Lower lobe of right lung (tissue), 2 donors: Measurements from ENCODE around the gene OR5C1. TPM values are rescaled to one million over a fixed set of nuclear protein-coding genes. Genes with fewer than 3 reads are reported as not detected.
A peak's percentile ranks its signal among the peaks of the same experiment; 100 is the strongest.
"Not testable (repeated sequence)": the region's sequence is repeated elsewhere in the genome, so short reads cannot be mapped to it uniquely, and the experiment has no call there.

Experiments
- ATAC-seq, 2 donors: fragments of 200-7000 bp; cut with Tn5 transposase; one replicate each; pipeline ENCODE4 v1.9.1; 2020 to 2022; ENCODE audit warnings: mild to moderate bottlenecking in 2 of 2, moderate library complexity in 2 of 2
- DNase-seq: peaks from one replicate; pipeline ENCODE4 v3.0.0-alpha.2; 2020
- H3K27ac ChIP-seq: fragments of 200-600 bp; one replicate; pipeline ENCODE4 v1.8.0; 2022
- H3K27me3 ChIP-seq: fragments of 200-600 bp; one replicate; pipeline ENCODE4 v1.8.0; 2022; ENCODE audit warnings: low read depth
- H3K36me3 ChIP-seq: fragments of 200-600 bp; one replicate; pipeline ENCODE4 v1.8.0; 2022; ENCODE audit warnings: mild to moderate bottlenecking
- H3K4me1 ChIP-seq: fragments of 200-600 bp; one replicate; pipeline ENCODE4 v1.8.0; 2022
- H3K4me3 ChIP-seq: fragments of 200-600 bp; one replicate; pipeline ENCODE4 v1.8.0; 2022; ENCODE audit warnings: mild to moderate bottlenecking
- H3K9me3 ChIP-seq: fragments of 200-600 bp; one replicate; pipeline ENCODE4 v1.8.0; 2022
- CTCF ChIP-seq: fragments of 200-600 bp; IDR thresholded peaks from one replicate; pipeline ENCODE4 v1.8.0; 2022; ENCODE audit warnings: antibody characterized with exemption, mild to moderate bottlenecking
- intact Hi-C: fragments of 100-400 bp; cut with DNase I; formaldehyde crosslinking; loops from one replicate; pipeline ENCODE4 v1.11.0; 2022
- total RNA-seq: library from RNA; stranded (reverse); fragmentation: NEBNext Ultra II Directional; extraction: Animal tissue kit (Norgen Biotek cat#: 25700); gene quantifications from one replicate; pipeline ENCODE4 v1.2.1, GENCODE V29; 2021
- donor health status: DM: no; HTN: yes; CAD: no; lungs with severe emphysema.

Gene OR5C1
- total RNA-seq, 1 donor from 2014 or later, result not detected

GRCh38 chr9:122822938-122823337 is 34.2 kb downstream of the OR5C1 start:
- no peak overlapping the region for H3K4me3 ChIP-seq
- DNase-seq, result no peak
- intact Hi-C loops, result no loop called here
- H3K27ac ChIP-seq, result peak overlapping the region; percentile 58
- ATAC-seq, result no peak
- H3K9me3 ChIP-seq, result no peaks in the 10 kb centered on the region
- TF ChIP-seq CTCF, result no peak
- no peaks in the 10 kb centered on the region for H3K27me3 ChIP-seq
- peaks cover 77% of the 10 kb centered on the region for H3K36me3 ChIP-seq
- peaks cover 79% of the 10 kb centered on the region for H3K4me1 ChIP-seq

GRCh38 chr9:122827761-122828093 is 39.0 kb downstream of the OR5C1 start:
- no peaks in the 10 kb centered on the region for H3K9me3 ChIP-seq
- ATAC-seq (peak; percentile 24 to 29), DNase-seq (no peak)
- no peaks in the 10 kb centered on the region for H3K27me3 ChIP-seq
- TF ChIP-seq CTCF, result no peak
- peak overlapping the region; percentile 98 for H3K27ac ChIP-seq
- intact Hi-C loops, result no loop called here
- peaks cover 39% of the 10 kb centered on the region for H3K36me3 ChIP-seq
- peaks cover 34% of the 10 kb centered on the region for H3K4me1 ChIP-seq
- peak overlapping the region; percentile 98 for H3K4me3 ChIP-seq

- H3K27me3 ChIP-seq, ATAC-seq, intact Hi-C loops, H3K9me3 ChIP-seq, DNase-seq: not testable (repeated sequence)
- Histone ChIP-seq H3K4me3 (peak overlapping the region; percentile 98), H3K36me3 (peaks cover 27% of the 10 kb centered on the region), H3K27ac (peak overlapping the region; percentile 98), H3K4me1 (peaks cover 34% of the 10 kb centered on the region)
Observed at GRCh38 chr9:122828965-122829284, 40.2 kb downstream of the OR5C1 start.

- DNase-seq (no peak), ATAC-seq (no peak)
- no peaks in the 10 kb centered on the region for H3K9me3 ChIP-seq
- intact Hi-C loops, result no loop called here
- no peak overlapping the region for H3K4me3 ChIP-seq
- no peaks in the 10 kb centered on the region for H3K27me3 ChIP-seq
- no peak for TF ChIP-seq CTCF
- H3K4me1 ChIP-seq, result peaks cover 12% of the 10 kb centered on the region
- H3K27ac ChIP-seq, result no peak overlapping the region
- H3K36me3 ChIP-seq, result no peaks in the 10 kb centered on the region
Observed at GRCh38 chr9:122832194-122832593, 43.5 kb downstream of the OR5C1 start.

GRCh38 chr9:122835313-122835731 is 46.6 kb downstream of the OR5C1 start:
- intact Hi-C loops, result no loop called here
- no peaks in the 10 kb centered on the region for H3K36me3 ChIP-seq

GRCh38 chr9:122837266-122837850 is 48.6 kb downstream of the OR5C1 start:
- no peak for DNase-seq
- H3K4me3 ChIP-seq, result no peak overlapping the region
- no peak overlapping the region for H3K27ac ChIP-seq
- intact Hi-C loops, result no loop called here
- peaks cover 7% of the 10 kb centered on the region for H3K4me1 ChIP-seq
- ATAC-seq, result no peak
- TF ChIP-seq CTCF, result no peak
- H3K27me3 ChIP-seq, result no peaks in the 10 kb centered on the region
- no peaks in the 10 kb centered on the region for H3K9me3 ChIP-seq
- H3K36me3 ChIP-seq, result no peaks in the 10 kb centered on the region

More at GRCh38 chr9:122835313-122835731, 46.6 kb downstream of the OR5C1 start:
- H3K27me3 ChIP-seq, result no peaks in the 10 kb centered on the region
- H3K4me3 ChIP-seq, result no peak overlapping the region
- no peaks in the 10 kb centered on the region for H3K9me3 ChIP-seq
- DNase-seq (no peak), ATAC-seq (peak in 1 of 2 donors; percentile 34)
- H3K4me1 ChIP-seq, result peaks cover 7% of the 10 kb centered on the region
- no peak overlapping the region for H3K27ac ChIP-seq
- no peak for TF ChIP-seq CTCF

GRCh38 chr9:122838441-122838840 is 49.7 kb downstream of the OR5C1 start:
- H3K4me1 ChIP-seq, H3K9me3 ChIP-seq, H3K27ac ChIP-seq, H3K27me3 ChIP-seq, H3K4me3 ChIP-seq, intact Hi-C loops, DNase-seq, ATAC-seq, H3K36me3 ChIP-seq: not testable (repeated sequence)
